Measurements from ENCODE around the gene RFFL. TPM values are rescaled to one million over a fixed set of nuclear protein-coding genes. Genes with fewer than 3 reads are reported as not detected.

Gene RFFL
- total and polyA plus RNA-seq, 7 donors = 7.0 to 39.5 (median 23.6) TPM

DNA sequence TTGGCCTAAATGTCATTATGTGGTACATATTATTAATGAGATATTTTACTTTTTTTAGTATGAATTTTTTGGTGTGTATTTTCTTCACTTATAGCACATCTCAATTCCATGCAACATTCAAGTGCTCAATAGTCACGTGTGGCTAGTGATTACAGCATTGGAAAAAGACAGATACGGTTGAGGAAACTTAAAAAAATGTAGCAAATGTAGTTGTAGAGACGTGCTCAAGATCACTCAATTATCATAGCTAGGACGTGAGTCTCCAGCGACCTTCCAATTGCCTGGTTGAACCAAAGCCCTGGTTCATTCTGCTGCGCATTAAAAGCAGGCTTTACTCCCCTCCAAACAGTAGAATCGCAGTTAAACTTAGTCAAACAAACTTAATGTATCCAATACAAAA, 84.4 kb downstream of the RFFL start:
- DNase-seq (no peak), ATAC-seq (no peak)
- Histone ChIP-seq H3K36me3 (ENCODE audit: insufficient read depth in 1 of 2, low read depth in 1 of 2) (peaks cover 0 to 10% of the 10 kb centered on the region in 2 donors), H3K27ac (peak overlapping the region; percentile 99), H3K4me3 (peak overlapping the region; percentile 98), H3K9me3 (no peaks in the 10 kb centered on the region), H3K4me1 (peaks cover 20% of the 10 kb centered on the region), H3K27me3 (ENCODE audit: insufficient read depth in 3 of 3, low read length in 2 of 3) (no peaks in the 10 kb centered on the region)
- TF ChIP-seq, protein P1, sequence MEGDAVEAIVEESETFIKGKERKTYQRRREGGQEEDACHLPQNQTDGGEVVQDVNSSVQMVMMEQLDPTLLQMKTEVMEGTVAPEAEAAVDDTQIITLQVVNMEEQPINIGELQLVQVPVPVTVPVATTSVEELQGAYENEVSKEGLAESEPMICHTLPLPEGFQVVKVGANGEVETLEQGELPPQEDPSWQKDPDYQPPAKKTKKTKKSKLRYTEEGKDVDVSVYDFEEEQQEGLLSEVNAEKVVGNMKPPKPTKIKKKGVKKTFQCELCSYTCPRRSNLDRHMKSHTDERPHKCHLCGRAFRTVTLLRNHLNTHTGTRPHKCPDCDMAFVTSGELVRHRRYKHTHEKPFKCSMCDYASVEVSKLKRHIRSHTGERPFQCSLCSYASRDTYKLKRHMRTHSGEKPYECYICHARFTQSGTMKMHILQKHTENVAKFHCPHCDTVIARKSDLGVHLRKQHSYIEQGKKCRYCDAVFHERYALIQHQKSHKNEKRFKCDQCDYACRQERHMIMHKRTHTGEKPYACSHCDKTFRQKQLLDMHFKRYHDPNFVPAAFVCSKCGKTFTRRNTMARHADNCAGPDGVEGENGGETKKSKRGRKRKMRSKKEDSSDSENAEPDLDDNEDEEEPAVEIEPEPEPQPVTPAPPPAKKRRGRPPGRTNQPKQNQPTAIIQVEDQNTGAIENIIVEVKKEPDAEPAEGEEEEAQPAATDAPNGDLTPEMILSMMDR (IDR thresholded peaks at IDR 0.05) = no peak
- 86 to 92% (median 87%) methylated on average over 7 of the region's 7 CpGs for WGBS, 3 donors
- intact Hi-C loops (cut with DNase I) = no loop called here

- H3K27me3 ChIP-seq (ENCODE audit: insufficient read depth in 3 of 3, low read length in 2 of 3) = no peaks in the 10 kb centered on the region
- no peak overlapping the region for H3K4me3 ChIP-seq
- DNase-seq = no peak
- H3K9me3 ChIP-seq = no peaks in the 10 kb centered on the region
- no peak overlapping the region for H3K27ac ChIP-seq
- peaks cover 0 to 15% of the 10 kb centered on the region in 2 donors for H3K36me3 ChIP-seq (ENCODE audit: insufficient read depth in 1 of 2, low read depth in 1 of 2)
- intact Hi-C loops (cut with DNase I) = no loop called here
- WGBS, 3 donors = 81 to 84% (median 82%) methylated on average over 3 of the region's 3 CpGs
- TF ChIP-seq, protein P1 (IDR thresholded peaks at IDR 0.05) = no peak
- peaks cover 7% of the 10 kb centered on the region for H3K4me1 ChIP-seq
- no peak for ATAC-seq
These were observed 88.4 kb downstream of the RFFL start for GRCh38 chr17:34974794-34975785.

- DNase-seq (no peak), ATAC-seq (no peak)
- no peak overlapping the region for H3K27ac ChIP-seq
- H3K27me3 ChIP-seq (ENCODE audit: insufficient read depth in 3 of 3, low read length in 2 of 3) = no peaks in the 10 kb centered on the region
- WGBS, 3 donors = 36 to 54% (median 48%) methylated on average over 2 of the region's 2 CpGs
- peaks cover 0 to 19% of the 10 kb centered on the region in 2 donors for H3K36me3 ChIP-seq (ENCODE audit: insufficient read depth in 1 of 2, low read depth in 1 of 2)
- H3K4me3 ChIP-seq = no peak overlapping the region
- TF ChIP-seq, protein P1 (IDR thresholded peaks at IDR 0.05) = no peak
- H3K9me3 ChIP-seq = no peaks in the 10 kb centered on the region
- intact Hi-C loops (cut with DNase I) = no loop called here
- peaks cover under 1% of the 10 kb centered on the region for H3K4me1 ChIP-seq
These were observed 89.3 kb downstream of the RFFL start for GRCh38 chr17:34974179-34974578.

- TF ChIP-seq, protein P1 (IDR thresholded peaks at IDR 0.05) = no peak
- WGBS, 3 donors = 0 to 1% (median 0%) methylated on average over 65 of the region's 65 CpGs
- intact Hi-C loops (cut with DNase I) = no loop called here
- ATAC-seq = peak; percentile 97 to 99 (median 99)
- H3K36me3 ChIP-seq (ENCODE audit: insufficient read depth in 1 of 2, low read depth in 1 of 2) = peaks cover 0 to 33% of the 10 kb centered on the region in 2 donors
- peaks cover 16% of the 10 kb centered on the region for H3K4me1 ChIP-seq
- H3K9me3 ChIP-seq = no peaks in the 10 kb centered on the region
- DNase-seq = peak; percentile 92 to 95
- H3K27me3 ChIP-seq (ENCODE audit: insufficient read depth in 3 of 3, low read length in 2 of 3) = no peaks in the 10 kb centered on the region
- H3K27ac ChIP-seq = peak within 1 kb of the TSS; percentile 97
- H3K4me3 ChIP-seq = peak within 1 kb of the TSS; percentile 95
These were observed 102.2 kb downstream of the RFFL start, which contains the start of the genes CCT6B and ZNF830 for GRCh38 chr17:34961093-34961911. Gene CCT6B, minus strand, starts transcription at chr17:34961460. Its CDS starts 67 bp downstream, at chr17:34961393. Gene ZNF830, plus strand, starts transcription at chr17:34961540. Its CDS starts 27 bp downstream, at chr17:34961567.

Data from psoas muscle (tissue), 8 donors.